ENCODE measurements around the gene FAM222A.

Gene FAM222A

DNA sequence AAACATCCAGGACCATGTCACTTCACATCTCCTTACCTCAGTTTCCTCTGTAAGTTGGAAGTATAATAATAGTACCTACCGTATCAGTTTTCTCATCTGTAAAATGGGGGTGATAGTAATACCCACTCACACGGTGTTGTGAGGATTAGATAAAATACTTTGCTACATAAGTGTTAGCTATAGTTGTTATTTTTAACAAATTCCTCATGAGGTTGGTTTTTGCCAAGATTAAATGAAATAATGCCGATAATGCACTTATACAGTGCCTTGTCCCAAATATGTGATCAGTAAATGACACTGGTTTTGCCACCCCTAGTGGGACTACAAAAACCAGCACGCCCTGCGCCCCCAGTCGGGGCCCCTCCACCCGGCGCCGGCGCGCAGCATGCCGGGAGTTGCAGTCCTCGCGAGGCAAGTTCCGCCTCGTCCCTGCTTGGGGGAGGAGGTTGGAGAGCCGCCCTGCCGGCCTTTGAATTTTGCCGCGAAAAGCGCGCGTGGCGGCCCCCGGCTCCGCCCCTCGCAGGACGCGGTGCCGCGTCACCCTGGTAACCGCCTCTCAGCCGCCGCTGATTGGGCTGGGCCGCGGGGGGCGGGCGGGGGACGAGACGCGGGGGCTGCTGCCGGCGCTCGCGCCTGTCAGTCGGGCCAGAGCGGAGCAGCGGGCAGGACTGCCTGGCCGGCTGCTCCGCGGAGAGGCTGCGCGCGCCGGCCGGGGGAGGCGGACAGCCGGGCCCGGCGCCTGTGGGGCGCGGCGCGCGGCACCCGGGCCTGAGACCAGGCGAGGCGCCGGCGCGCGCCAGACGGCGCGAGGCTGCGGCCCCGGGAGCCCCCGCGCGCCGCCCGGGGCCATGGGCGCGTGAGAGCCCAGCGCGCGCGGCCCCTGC, at the start of gene FAM222A:
TSS of gene FAM222A (plus strand) at position 639 of the 884 bp plus-strand sequence. CDS start 30,322 bp downstream, outside the sequence.
- peak; percentile 81 for DNase-seq (ENCODE audit: low read depth)

DNA sequence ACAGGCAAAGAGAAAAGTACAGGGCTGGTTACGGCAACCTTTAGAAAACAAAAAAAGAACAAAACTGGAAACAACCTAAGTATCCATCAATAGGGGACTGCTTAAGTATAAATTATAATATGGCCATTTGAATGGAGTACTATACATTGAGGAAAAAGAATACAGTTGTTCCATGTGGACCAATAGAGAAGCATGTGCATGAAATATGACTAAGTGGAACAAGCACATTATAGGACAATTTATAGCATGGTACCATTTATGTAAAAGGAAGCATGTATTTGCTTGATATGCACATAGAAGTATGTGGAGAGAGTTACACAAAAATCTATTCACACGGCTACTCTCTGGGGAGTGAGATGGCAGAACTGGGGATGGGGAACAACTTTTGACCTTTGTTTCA, 49.2 kb upstream of the FAM222A start:
- no peak for DNase-seq (ENCODE audit: low read depth)

DNA sequence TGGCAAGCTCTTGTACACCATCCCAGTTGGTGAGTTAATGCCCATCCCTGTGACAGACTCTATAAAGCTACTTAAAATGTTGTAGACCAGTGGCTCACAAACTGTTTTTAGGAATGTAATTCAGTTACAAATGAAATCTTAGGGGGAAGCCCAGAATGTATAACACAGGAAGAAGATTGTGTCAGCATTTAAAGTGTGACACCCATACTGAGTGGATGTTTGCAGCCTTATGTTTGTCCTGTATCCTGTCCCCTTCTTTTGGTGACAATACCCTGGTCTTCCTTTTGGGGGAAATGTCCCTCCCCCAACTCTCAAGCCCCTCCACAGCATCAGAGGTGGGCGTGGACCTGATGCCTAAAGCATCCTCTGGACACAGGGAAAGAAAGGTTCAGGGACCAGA, 47.6 kb upstream of the FAM222A start:
- no peak for DNase-seq (ENCODE audit: low read depth)

DNA sequence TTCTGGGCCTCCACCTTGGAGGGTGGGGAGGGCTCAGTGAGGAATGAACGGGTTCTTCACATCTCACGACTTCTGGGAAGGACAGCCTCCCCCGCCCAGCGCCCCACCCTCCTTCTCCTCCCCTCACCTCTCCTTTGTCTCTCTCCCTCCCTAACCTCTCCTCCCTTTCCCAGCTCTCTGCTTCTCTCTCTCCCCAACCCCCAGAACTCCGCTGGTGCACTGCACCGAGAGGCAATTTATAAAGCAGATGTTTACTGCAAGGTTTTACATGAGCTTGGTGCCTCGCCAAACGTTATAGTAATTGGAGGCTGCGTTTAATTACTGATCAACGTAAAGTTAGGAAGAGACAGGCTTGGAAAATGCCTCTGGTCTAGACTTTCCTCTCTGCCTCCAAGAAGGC, 42.9 kb upstream of the FAM222A start:
- no peak for DNase-seq (ENCODE audit: low read depth)

DNA sequence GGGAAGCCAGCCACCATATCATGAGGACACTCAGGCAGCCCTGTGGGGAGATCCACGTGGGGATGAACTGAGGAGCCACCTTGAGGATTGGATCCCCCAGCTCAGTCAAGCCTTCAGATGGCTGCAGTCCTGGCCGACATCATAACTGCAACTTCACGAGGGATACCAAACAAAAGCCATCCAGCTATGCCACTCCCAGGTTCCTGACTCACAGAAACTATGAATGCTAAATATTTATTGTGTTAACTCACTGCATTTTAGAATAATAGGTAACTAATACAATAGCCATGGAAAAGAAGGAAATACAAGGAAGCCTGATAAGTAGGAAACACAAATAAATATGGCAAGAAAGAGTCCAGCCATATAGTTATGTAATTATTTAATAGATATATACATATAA, 42.1 kb upstream of the FAM222A start:
- no peak for DNase-seq (ENCODE audit: low read depth)

DNA sequence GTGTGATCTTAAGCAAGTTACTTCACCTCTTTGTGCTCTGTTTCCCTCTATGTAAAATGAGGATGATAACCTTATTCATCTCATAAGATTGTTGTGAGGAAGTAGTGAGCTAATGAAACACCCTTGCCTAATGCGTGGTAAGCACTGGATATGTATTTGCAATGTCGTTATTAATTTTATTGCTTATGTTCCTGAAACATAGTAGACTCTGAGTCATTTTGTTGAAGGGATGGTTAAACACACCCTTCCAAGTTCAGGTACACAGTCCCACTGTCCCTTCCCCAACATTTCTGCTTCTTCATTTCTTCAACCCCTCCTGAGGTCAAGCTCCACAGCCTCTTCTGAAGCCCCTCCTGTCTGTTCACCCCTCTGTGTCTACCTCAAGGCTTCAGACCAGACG, 40.2 kb upstream of the FAM222A start:
- DNase-seq (ENCODE audit: low read depth) = no peak

DNA sequence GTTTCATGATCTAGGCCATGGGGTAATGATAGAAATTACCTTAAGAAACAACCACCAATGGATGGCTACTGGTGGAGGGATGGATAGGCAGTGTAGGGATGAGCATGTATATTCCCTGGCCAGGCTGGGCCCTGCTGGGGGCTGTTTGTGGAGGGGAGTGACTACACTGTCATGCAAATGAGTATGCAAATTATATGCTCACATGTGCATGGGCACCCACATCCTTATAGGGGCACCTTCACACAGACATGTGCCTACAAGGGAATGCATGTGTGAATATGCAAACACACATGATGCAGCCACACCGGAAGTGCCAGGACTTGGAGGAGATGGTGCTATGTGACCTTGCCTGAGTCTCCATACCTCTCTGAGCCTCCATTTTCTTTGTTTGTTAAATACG, 39.7 kb upstream of the FAM222A start:
- DNase-seq (ENCODE audit: low read depth) = no peak

DNA sequence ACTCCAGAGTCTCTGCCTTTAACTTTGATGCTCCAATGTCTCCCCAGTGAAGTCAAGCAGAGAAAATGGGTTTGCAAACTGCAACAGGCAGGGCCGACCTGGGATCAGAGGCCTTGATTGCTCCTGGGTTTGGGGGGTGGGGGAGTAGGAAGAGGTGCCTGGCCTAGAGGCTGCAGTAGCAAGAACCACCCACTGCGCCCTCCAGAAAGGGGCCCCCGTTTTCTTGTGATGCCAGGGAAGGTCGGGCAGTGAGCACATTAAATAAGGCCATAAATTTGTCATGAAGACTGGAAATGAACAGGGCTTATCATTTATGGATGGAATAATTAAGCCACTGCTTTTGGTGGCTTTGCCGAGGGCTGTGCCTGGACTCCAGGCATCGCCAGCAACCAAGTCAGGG, 38.2 kb upstream of the FAM222A start:
- DNase-seq (ENCODE audit: low read depth) = no peak

DNA sequence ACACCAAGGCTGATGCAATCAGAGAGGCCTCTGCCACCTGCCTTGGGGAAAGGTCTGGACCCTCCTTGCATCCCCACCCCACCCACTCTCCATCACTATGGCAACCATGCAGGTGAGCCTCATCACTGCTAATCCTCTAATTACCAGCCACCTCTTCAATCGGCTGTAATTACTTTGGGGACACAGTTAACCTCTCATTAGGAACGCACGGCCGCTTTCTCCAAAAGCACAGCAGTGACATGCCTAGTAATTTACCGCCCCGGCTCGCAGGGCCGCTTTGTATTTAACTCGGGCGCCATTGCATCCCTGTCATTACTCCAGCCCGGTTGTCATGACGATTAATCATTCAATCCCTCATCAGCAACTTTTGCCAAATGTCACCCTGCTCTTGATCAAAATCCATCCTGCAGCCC, 36.3 kb upstream of the FAM222A start:
- DNase-seq (ENCODE audit: low read depth) = no peak

DNA sequence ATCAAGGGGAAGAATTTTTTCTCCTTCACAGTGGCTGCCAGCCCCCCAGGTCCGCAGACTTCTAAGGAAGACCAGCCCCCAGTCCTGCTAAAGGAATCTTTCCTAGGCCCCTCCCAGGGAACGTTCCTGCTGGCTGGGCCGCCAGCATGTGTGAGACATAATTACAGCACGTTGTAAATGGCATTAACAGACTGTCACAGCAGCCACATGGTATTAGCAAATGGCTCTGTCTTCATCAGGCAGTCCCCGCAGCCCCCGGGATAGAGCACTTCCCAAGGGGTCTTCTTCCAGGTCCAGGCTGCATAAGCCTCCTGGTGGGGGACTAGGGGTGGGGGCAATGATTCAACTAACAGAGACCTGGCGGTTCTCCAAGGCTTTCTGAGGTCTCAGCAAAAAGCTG, 34.9 kb upstream of the FAM222A start:
- no peak for DNase-seq (ENCODE audit: low read depth)

DNA sequence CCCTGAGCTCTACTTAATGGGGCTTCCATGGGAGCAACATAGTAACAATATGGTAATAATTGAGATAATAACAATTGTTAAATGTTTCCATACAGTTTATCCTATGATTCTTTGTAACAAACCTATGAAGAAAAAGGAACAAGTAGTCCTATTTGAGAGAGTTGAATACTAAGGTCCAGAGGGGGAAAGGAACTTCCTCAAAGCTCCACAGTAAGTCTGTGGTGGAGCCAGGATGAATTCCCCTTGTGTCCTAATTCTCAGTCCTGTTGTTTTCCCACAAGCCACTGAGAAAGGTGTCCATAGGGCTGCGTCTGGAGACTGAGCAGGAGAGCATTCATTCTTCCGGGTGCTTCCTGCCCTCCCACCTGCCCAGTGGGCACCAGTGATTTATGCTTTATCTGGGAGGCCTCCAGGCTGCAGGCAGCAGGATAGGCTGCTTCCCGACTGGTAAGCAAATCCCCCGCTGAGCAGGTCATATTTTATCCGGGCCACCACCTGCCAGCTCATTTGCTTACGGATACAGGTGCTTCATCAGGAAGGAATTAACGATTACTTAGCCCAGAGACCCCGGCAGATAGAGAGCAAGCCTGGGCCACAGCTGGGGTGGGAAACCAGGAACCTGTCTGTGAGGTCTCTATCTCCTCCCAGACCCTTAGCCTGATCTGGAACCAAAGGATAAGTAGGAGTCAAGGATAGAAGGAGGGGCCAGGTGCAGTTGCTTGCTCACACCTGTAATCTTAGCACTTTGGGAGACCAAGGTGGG, 33.9 kb upstream of the FAM222A start:
- no peak for DNase-seq (ENCODE audit: low read depth)

DNA sequence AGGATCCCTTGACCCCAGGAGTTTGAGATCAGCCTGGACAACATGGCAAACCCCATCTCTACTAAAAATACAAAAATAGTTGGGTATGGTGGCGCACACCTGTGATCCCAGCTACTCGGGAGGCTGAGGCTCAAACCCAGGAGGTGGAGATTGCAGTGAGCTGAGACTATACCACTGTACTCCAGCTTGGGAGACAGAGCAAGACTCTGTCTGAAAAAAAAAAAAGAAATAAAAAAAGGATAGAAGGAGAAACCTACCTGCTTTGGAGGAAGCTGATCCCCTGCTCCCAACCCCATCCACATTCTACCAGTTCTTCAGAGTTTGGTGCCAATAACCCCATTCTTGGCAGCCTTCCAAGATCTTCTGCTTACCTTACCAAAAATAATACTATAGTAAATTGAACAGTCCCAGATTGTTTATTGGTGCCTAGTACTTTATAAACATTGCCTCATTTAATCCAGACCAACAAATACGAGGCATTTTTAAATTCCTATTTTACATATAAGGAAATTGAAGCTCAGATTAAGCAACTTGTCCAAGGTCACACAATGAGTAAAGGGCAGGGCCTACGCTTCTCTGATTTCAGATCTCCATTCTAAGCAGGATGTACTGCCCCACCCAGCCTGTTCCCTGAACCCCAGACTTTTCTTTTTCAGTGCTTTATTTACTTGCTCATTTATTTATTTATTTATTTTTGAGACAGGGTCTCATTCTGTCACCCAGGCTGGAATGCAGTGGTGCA, 33.2 kb upstream of the FAM222A start:
- DNase-seq (ENCODE audit: low read depth) = no peak

DNA sequence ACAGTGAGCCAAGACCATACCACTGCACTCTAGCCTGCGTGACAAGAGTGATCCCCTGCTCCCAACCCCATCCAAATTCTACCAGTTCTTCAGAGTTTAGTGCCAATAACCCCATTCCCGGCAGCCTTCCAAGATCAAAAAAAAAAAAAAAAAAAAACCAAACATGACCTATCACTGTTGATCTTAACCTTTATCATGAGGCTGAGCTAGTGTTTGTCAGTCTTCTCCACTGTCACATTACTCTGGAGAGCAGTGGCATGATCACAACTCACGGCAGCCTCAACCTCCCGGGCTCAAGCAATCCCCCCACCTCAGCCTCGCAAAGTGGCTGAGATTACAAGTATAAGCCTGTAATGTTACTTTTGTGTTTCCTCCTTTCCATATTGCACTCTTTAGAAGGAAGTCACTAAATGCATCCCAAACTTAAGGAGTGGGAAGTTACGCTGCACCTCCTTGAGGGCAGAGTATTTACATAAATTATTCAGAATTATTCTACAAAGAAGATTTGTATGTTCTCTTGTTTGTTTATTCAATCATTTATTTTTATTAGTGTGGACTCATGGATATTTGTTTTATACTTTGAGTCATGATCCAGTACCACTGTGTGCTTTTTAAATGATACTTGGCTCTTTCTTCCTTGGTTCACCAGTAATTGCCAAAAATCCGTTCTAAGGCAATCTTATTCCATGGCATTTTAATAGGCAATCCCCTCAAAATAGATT, 31.5 kb upstream of the FAM222A start:
- no peak for DNase-seq (ENCODE audit: low read depth)

DNA sequence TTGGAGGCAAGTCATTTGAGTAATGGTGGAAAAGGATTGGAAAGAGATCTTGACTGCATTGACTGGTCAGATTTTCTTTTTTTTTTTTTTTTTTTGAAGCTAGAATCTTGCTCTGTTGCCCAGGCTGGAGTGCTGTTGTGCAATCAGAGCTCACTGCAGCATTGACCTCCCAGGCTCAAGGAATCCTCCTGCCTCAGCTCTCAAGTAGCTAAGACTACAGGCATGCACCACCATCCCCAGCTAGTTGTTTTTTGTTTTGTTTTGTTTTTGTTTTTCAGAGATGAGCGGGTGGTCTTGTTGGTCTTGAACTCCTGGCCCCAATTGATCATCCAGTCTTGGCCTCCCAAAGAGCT, 30.9 kb upstream of the FAM222A start:
- no peak for DNase-seq (ENCODE audit: low read depth)

DNA sequence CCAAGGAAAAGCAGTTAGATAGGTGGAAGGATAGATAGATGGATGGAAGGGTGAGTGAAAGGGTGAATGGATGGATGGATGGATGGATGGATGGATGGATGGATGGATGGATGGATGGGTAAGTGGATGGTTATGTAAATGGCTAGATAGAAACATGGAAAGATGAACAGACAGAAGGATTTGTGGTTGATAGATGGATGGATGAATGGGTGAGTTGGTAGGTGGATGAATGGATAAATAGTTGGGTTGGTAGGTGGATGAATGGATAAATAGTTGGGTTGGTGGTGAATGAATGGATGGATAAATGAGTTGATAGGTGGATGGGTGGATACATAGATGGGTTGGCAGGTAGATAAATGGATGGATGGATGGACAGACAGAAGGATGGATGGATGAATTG, 30.3 kb upstream of the FAM222A start:
- DNase-seq (ENCODE audit: low read depth) = no peak

DNA sequence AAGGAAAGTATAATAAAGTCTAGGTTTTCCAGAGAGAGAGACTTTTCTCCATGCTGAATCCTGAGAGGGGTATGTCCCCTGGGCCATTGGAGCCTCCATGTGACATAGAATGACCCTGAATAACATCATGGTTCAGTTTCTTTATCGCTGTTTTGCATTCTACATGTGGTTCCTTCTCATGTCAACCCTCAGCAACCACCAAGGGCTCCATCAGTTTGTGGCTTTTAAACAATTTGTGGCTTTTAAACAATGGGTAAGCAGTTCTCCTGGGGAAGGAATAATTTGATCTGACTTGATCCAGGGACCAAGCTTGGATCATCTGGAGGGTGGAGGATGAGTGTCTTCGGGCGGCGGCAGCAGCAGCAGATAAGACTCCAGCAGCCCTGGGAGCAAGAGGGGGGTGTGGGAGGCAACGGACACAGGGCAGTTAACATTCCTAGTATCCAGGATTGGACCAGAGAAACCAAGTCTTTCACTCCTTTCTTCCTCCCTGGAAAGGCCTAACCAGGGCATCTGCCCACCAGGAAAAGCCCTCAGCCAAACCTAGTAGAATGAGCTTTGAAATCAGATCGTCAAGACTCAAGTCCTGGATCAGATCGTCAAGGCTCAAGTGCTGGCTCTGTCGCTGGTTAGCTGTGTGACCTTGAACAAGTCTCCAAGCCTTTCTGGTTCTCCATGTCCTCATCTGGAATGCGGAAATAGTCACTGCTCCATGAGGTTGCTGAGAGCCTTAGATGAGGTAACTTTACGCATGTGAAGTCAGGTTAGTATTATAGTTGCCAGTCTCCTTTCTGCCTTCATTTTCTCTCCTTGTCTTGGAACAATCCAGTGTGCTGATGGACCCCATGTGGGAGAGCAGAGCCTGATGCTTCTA, 27.8 kb upstream of the FAM222A start:
- DNase-seq (ENCODE audit: low read depth) = no peak

DNA sequence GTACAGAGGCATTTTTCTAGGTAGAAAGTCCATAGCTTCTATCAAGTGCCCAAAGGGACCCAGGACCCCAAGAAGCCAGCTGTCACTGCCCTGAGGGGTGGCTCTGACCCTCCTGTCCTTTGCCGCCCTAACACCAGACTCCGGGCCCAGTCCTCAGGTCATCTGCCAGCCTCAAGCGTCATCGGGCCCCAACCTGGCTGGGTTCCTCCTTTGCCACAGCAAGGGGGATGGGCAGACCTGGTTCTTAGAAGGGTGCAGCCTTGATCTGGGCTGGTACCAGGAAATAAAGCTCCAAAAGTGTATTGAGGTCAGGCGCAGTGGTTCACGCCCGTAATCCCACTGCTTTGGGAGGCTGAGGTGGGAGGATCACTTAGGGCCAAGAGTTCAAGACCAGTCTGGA, 27.1 kb upstream of the FAM222A start:
- DNase-seq (ENCODE audit: low read depth) = no peak

DNA sequence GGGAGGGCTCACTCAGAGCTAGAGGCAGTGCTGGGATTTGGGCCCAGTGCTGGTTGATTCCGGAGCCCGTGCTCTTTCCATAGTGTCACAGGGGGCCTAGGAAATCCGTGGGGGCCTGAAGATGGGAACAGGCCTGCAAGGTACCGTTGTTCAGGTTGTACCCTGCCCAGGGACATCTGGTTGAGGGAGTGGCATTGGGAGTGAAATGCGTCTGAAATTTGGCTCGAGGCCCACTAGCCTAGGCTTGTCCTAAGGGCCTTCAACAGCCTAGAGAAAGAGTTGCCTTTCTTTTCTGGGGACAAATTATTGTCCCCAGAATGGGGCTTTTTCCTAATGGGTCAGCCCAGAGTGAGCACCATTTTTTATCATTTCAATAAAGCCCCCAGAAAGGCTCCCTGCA, 26.4 kb upstream of the FAM222A start:
- DNase-seq (ENCODE audit: low read depth) = no peak

DNA sequence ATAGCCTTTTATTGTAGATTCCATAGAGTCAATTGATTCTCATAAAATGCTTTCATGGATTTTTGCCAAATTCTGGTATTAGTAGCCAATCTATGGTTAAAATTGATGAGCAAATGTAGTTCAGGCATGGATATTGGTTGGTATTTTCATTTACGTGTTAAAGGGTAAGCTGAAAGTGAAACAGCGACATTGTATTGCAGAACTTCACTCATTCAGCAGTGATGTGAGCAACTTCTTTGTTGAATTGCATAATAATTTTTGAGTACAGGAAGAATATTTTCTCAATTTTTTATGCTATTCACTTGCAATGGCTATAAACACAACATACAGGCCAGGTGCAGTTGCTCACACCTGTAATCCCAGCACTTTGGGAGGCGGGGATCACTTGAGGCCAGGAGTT, 24.2 kb upstream of the FAM222A start:
- no peak for DNase-seq (ENCODE audit: low read depth)

DNA sequence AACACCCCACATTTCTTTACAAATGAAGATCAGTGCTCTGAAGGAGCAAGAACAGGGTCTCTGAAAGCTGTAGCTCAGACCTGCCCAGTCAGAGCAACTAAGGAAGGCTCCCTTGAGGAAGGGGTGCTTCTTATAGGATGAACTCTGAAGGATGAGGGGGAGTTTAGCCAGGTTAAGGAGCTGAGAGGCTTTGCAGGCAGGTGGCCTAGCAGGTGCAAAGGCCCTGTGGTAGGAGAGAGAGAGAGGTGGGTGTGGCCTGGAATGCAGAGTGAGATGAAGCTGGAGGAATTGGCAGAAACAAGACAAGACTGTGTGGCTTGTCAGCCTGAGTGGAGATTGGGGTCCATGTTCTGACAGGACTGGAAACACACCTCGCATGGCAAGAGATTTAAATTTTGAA, 20.5 kb upstream of the FAM222A start:
- no peak for DNase-seq (ENCODE audit: low read depth)
